ENCODE results near the gene SLC35D3. TPM values are rescaled to one million over a fixed set of nuclear protein-coding genes. Genes with fewer than 3 reads are reported as not detected.

SLC35D3 gene, protein sequence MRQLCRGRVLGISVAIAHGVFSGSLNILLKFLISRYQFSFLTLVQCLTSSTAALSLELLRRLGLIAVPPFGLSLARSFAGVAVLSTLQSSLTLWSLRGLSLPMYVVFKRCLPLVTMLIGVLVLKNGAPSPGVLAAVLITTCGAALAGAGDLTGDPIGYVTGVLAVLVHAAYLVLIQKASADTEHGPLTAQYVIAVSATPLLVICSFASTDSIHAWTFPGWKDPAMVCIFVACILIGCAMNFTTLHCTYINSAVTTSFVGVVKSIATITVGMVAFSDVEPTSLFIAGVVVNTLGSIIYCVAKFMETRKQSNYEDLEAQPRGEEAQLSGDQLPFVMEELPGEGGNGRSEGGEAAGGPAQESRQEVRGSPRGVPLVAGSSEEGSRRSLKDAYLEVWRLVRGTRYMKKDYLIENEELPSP
- not detected in 2 replicates for total RNA-seq

DNA sequence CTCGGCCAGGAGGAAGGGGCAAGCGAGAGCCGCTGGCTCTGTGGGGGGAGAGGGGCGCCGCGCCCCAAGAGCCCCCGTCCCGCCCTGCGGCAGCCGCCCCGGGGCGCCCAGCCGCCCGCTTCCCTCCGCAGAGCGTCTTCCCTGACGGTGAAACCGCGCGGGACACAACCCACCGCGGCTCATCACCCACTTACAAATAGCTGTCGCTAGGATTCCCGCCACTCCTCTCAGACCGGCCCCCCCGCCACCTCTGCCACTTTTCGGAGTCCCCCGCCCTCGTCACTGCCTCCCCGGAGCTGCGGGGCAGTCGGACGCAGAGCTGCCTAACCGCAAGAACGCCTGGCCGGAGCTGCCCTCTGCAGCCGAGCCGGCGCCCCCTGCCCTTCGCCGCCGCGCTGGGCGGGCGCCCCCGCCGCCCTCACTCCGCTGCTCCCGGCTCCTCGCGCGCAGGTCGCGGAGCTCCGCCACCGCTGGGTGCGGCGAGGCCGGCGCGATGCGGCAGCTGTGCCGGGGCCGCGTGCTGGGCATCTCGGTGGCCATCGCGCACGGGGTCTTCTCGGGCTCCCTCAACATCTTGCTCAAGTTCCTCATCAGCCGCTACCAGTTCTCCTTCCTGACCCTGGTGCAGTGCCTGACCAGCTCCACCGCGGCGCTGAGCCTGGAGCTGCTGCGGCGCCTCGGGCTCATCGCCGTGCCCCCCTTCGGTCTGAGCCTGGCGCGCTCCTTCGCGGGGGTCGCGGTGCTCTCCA, at the start of gene SLC35D3:
Gene SLC35D3 (plus strand): TSS at position 366 of the 749 bp plus-strand sequence. CDS start 128 bp downstream, at position 494.

Other genes with a start within 250 kb of the SLC35D3 start
- gene MAP3K5, start 129.8 kb upstream of the SLC35D3 start, total RNA-seq, result 20.1 and 20.2 TPM in 2 replicates
- gene PEX7, start 99.7 kb upstream of the SLC35D3 start, total RNA-seq, result 7.3 and 11.6 TPM in 2 replicates
- 0.14 and 0.55 TPM in 2 replicates for gene IL20RA, start 122.7 kb downstream of the SLC35D3 start, total RNA-seq

Measured in smooth muscle cell of bladder (primary cell).